ENCODE measurements around the gene GARS1. TPM values are rescaled to one million over a fixed set of nuclear protein-coding genes. Genes with fewer than 3 reads are reported as not detected.
"Not testable (repeated sequence)": the region's sequence is repeated elsewhere in the genome, so short reads cannot be mapped to it uniquely, and the experiment has no call there.

Gene GARS1
- total RNA-seq, 1 donor from 2014 or later = 292 TPM

DNA sequence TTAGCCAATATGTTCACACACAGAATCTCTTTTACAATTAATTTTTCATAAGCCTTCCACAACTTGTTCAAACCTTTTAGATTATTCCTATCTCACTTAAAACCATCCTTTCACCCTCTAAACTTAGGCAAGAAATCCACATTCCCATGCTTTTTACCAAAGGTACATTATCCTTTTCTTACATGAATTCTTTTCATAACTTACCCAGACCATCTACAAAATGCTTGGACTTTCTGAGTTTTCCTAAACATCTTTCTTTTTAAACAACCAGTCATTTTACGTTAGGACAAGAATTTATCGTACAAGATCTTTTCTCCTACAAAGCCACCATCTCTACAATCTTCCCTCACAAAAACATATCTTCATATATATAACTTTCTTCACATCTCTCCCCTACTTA lies 18.8 kb upstream of the GARS1 start:
- no peak for DNase-seq (ENCODE audit: low read depth)

DNA sequence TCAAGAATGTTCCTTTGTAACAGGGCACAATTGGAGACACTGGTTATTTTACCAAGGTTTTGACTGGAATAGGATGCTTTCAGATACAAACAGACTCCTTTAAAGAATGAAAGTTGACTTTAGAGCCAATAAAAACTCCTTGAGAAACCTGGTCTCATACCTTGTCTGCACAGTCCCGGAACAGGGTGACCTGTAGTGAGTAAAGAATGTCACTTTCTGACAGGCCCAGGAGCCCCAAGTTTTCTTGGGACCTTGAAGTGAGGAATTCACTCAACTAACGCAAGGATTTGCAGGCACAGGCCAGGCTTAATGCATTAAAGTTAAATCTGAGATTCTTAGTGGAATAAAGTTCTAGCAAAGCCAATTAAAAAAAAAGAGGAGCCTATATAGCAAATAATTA lies 11.5 kb upstream of the GARS1 start:
- DNase-seq (ENCODE audit: low read depth) = no peak

- DNase-seq (ENCODE audit: low read depth) = no peak
Measured at GRCh38 chr7:30584415-30584814, 10.3 kb upstream of the GARS1 start.

DNA sequence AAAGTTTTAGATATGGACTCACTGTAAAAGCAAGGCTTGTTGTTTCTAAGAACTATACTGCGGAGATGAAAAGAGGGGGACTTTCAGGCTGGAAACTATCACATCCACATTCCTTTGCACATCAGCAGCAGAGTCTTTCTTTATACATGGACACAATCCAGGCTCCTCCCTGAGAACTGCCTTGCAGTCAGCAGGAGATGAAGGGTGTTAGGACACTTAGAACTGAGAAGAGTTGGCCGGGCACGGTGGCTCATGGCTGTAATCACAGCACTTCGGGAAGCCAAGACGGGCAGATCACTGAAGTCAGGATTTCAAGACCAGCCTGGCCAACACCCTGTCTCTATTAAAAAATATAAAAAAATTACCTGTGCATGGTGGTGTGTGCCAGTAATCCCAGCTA lies 9.7 kb upstream of the GARS1 start:
- DNase-seq (ENCODE audit: low read depth) = no peak

- no peak for DNase-seq (ENCODE audit: low read depth)
Measured at GRCh38 chr7:30585675-30586074, 9.0 kb upstream of the GARS1 start.

GRCh38 chr7:30587547-30587946 lies 7.1 kb upstream of the GARS1 start:
- not testable (repeated sequence) for DNase-seq (ENCODE audit: low read depth)

DNA sequence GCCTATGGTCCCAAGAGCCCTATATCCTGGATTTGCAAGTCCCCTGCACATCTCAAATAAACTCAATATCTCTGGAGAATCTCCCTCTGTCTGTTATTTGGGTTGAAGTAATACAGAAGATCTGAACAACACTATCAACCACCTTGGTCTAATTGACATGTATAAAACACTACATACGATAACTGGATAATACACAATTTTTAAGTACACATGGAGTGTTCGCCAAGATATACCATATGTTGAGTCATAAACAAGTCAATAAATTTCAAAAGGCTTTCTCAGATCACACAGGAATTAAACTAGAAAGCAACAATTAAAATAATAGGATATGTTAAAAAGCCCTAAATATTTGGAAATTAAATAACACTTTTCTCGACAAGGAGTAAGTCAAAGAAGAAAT lies 5.6 kb upstream of the GARS1 start:
- DNase-seq (ENCODE audit: low read depth) = no peak

DNA sequence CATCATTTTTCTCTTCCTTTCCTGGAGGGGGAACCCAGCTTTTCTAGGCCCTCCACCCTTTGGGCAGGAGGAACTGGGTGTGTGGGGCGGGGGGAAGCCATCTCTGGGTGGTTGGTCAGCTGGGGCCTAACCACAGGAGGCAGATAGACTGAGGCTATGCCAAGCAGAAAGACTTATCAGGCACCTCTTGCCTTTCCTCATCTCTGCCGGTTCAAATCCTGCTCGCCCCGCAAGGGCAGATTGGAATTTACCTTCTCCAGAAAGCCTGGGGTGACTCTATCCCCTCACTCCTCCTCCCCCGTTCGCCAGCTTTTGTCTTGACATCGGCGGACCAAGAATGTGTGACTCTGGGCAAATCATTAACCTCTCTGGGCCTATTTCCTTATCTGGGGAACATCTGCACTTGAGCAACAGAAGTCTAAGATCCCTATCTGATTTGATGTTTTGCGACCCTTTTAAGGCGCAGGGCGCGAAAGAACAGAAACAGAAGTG lies 584 bp upstream of the GARS1 start:
- peak; percentile 85 for DNase-seq (ENCODE audit: low read depth)

GRCh38 chr7:30595436-30596013 lies 847 bp downstream of the GARS1 start:
- no peak for DNase-seq (ENCODE audit: low read depth)

GRCh38 chr7:30596014-30596641 lies 1.4 kb downstream of the GARS1 start:
- peak; percentile 30 for DNase-seq (ENCODE audit: low read depth)

GRCh38 chr7:30596721-30597120 lies 2.0 kb downstream of the GARS1 start:
- no peak for DNase-seq (ENCODE audit: low read depth)

DNA sequence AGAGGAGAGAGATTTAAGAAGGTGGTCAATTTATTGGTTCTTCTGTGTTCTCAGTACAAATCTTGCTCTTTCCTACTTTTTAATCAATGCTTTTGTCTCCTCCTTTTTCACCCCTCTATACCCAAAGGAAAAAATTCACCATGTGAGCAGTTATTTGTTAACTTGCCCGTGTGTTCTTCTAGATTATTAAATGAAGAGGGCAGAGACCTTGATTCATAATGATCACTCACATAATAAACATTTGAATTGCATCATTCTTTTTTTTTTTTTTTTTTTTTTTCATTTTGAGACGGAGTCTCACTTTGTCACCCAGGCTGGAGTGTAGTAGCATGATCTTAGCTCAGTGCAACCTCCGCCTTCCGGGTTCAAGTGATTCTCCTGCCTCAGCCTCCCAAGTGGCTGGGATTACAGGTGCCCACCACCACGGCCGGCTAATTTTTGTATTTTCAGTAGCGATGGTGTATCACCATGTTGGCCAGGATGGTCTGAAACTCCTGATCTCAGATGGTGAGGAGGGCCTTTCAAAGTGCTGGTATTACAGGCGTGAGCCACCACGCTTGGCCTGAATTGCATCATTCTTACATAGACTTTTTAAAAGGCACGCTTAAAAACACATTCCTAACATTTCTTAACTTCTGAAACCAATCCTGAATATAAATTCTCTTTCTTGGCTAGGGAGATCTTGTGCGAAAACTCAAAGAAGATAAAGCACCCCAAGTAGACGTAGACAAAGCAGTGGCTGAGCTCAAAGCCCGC lies 3.6 kb downstream of the GARS1 start:
- DNase-seq (ENCODE audit: low read depth) = no peak

GRCh38 chr7:30604901-30605300 lies 10.2 kb downstream of the GARS1 start:
- DNase-seq (ENCODE audit: low read depth) = no peak

DNA sequence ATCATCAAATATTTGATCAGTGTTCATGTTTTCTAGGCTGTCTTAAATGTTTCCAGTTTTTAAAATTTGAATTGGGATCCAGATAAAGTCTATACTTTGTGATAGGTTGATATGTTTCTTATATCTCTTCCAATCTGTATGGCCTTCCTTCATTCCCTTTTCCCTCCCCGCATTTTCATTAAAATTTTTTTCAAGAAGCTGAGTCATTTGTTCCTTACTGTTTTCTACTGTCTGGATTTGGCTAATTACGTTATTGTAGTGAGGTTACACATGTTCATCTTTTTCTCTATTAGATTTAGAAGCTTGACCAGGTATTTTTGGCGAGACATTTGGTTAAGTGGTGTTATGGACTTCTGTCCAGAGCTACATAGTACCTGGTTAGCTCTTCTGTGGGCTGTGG lies 11.2 kb downstream of the GARS1 start:
- DNase-seq (ENCODE audit: low read depth) = no peak

- no peak for DNase-seq (ENCODE audit: low read depth)
Measured at GRCh38 chr7:30612658-30613265, 18.1 kb downstream of the GARS1 start.

DNA sequence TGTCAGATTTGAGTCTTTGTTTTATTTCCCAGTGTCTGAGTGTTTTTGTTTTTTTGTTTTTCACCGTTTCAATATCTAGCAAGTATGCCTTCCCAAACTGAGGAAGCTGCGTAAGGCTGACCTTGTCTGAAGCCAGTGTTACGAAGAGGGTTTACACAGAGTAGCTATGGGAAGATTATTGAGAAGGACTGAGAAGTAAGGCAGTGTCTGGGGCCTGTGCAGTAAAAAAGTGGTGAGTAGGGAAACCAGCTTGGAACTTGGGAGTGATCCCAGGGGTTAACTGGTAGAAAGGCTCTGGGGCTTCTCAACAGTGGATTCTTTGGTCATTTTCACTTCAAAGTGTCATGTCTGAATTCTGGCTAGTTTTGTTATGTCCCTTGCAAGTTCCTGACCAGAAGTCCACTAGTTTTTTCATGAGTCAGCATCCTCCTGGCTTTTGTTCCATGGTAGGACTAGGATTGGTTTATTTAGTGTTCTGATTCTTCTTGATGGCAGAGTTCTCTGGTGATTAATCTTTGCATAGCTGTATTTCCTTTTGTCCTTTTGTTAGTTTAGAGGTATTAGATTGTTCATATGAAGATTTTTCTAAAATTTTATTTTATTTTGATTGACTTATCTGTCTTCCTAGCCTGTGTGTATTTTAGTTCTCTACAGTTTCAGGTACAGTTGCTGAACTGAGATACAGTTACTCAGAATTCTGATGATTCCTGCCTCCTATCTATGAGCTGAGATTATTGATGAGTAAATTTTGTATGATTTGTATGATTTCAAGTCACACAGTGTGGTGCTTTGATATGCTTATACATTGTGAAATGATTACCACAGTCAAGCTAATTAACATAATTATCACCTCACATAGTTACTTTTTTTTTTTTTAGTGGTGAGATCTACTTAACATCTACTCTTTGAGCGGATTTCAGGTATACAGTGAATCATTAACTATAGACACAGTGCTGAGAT lies 19.0 kb downstream of the GARS1 start:
- DNase-seq (ENCODE audit: low read depth) = peak; percentile 47

DNA sequence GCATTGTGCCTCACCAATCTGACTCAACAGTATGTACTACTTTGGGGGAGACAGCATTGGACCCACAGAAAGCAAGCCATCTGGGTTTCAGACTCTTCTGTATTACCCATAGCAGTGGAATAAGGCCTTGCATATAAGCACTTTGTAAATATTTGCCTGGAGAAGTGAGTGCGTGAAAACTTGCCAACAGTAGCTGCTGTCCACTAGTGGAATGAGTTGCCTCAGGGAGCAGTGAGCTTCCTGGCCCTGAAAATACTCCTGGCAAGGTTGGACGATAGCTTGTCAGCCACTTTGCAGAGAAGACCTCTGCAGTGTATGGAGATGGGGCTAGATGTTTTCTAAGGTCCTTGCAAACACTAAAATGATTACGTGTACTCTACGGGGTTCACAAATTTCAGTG lies 21.6 kb downstream of the GARS1 start:
- no peak for DNase-seq (ENCODE audit: low read depth)

GRCh38 chr7:30617359-30617758 lies 22.7 kb downstream of the GARS1 start:
- DNase-seq (ENCODE audit: low read depth) = no peak

- no peak for DNase-seq (ENCODE audit: low read depth)
Measured at GRCh38 chr7:30618080-30618676, 23.5 kb downstream of the GARS1 start.

DNA sequence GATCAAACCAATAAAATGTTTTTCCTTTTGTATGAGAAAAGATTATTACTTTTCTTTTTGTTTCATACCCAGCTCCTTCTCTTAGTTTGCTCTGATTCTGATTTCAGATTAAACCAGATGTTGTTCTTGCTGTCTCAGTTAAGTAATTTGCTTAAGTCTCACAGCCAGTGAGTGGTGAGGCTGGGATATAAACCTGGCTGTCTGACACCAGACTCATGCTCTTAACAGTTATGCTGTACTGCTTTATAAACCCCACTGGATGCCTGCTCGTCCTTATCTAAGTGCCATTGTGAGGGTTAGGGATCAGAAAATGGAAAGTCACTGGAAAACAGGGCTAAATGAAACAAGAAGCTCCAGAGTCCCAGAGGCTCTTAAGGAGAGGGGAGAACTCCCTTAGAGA lies 24.3 kb downstream of the GARS1 start:
- DNase-seq (ENCODE audit: low read depth) = no peak

DNA sequence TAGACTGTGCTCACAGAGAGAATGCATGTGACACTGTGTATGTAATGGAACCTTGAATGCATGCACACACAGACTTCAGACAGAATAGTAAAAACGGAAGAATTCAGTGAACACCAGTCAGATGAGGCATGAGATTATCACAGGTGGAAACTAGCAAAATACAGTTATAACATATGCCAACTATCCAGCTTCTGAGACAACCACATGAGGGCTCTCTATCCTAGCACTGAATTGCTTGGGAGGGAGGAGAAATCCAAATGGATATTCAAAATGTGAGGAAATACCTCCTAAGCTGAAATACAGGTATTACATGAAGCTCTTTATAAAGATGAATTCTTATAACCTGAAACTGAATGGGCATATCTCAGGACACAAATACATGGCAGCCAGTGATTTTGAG lies 30.6 kb downstream of the GARS1 start:
- no peak for DNase-seq (ENCODE audit: low read depth)

Measured in renal cortical epithelial cell (primary cell).